Measurements from ENCODE around the gene EFTUD2.
"Not testable (repeated sequence)": the region's sequence is repeated elsewhere in the genome, so short reads cannot be mapped to it uniquely, and the experiment has no call there.

The EFTUD2 gene

DNA sequence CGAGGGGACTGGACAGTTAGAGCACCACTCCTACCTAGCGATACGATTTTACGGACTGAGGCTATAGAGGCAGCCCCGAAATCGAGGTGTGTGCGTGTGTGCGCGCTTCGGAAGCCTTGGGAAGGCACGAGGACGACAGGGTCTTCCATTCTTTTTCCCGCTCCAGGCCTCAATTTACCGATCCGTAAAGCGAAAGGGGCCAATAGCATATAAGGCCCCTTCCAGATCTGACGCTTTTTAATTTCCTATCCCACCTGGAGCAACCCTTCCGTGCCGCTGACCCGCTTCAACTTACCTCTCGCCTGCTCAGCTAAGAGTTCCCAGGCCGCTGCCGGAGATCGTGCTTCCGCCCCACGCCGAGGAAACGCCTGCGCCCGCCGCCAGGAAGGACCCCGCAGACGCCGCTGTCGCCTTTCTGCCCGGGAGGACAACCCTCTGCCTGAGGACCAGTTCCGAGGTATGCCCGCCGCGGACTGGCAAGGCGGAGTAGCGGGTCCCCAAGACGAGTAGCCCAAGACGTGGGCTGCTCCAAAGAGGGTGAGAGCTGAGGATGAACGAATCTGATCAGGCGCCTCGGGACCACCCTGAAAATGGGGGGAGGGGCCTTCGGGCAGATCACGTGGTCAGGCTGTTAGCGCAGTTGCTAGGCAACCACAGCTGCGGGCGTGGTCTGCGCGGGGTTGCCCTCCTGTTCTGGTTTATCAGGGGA, at the start of gene EFTUD2:
Gene EFTUD2 (minus strand): TSS at position 372 of the 709 bp plus-strand sequence. CDS start 4,924 bp downstream, outside the sequence.
- Mint-ChIP-seq H3K4me1 (ENCODE audit: low read depth) (peaks cover 23% of the 10 kb centered on the region), H3K4me3 (peak within 1 kb of the TSS; percentile 91), H3K36me3 (ENCODE audit: low read depth) (peaks cover 10% of the 10 kb centered on the region), H3K9me3 (no peaks in the 10 kb centered on the region), H3K27ac (peak within 1 kb of the TSS; percentile 98), H3K27me3 (ENCODE audit: low read depth) (peaks cover 21% of the 10 kb centered on the region)

DNA sequence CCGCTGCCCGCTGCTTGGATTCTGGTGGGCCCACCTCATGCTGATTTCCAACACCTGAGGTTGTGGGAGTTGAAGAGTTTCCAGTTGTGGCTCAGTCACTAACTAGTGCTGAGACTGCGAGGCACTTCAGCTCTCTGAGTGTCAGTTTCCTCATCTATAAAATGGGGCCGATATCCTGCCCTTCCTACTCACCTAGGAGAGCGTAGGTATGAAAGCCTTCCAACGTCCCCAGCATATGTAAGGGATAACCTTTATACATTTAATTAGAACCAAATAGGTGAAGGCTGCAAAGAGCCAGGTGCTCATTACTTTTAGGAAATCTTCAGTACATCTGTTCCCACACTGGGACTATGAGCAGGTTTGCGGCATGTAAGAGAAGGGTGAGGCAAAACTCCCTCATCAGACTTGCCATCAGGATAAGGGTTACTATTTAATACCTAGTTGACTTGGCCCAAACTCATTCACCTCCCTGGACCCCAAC, 49.1 kb upstream of the EFTUD2 start:
- Mint-ChIP-seq H3K4me1 (ENCODE audit: low read depth) (peaks cover 19% of the 10 kb centered on the region), H3K9me3 (no peaks in the 10 kb centered on the region), H3K36me3 (ENCODE audit: low read depth) (peaks cover 10% of the 10 kb centered on the region), H3K4me3 (peak overlapping the region; percentile 94), H3K27ac (peak overlapping the region; percentile 95), H3K27me3 (ENCODE audit: low read depth) (no peaks in the 10 kb centered on the region)

DNA sequence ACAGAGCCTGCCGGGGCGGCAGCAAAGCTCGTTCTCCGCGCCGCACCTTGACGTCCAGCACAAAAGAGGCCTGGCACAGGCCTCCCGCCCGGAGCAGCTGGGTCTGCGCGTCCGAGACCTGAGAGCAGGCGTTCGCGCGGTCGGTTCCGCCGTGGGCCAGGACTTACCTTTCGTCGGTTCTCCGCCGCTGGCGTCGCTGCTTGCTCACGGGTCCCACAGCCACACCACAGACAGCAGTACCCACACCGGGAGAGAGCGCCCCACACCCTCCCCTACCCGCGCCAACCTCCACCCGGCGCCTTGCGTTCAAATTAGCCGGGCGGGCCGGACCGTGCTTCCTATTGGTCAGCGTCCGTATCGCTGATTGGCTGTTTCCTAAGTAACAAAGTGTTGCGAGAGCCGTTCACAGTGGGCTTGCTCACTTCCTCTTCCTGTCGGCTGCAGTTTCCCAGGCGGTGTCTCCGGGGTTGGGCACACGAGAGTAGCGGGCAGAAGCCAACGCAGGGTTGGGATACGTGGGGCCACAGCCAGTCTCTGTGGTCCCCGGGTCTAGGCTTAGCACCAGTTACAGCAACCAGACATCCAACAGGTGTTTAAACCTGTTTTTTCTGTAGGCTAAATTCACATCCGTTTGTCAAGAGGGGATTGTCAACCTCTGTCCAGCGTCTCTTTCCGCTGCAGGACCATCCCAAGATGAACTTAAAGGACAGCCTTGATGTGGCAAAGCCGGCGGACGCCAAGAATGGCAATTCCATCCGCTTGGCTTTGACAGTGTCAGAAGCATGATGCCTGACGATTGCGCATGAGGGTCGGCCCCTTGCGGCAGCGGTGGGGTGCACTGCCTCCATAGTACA, 48.4 kb upstream of the EFTUD2 start, which contains the start of gene KIF18B:
Gene KIF18B (minus strand): TSS at position 313 of the 854 bp plus-strand sequence. CDS start 11,429 bp downstream, outside the sequence.
- Mint-ChIP-seq H3K36me3 (ENCODE audit: low read depth) (peaks cover 10% of the 10 kb centered on the region), H3K4me1 (ENCODE audit: low read depth) (peaks cover 19% of the 10 kb centered on the region)

DNA sequence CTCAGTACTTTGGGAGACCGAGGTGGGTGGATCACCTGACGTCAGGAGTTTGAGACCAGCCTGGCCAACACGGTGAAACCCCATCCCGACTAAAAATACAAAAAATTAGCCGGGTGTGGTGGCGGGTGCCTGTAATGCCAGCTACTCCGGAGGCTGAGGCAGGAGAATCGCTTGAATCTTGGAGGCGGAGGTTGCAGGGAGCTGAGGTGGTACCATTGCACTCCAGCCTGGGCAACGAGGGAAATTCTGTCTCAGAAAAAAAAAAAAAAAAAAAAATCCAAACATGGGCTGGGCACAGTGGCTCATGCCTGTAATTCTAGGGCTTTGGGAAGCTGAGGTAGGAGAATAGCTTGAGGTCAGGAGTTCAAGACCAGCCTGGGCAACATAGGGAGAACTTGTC, 46.4 kb upstream of the EFTUD2 start:
- H3K4me3 Mint-ChIP-seq: peak overlapping the region; percentile 94
- not testable (repeated sequence) for H3K27ac Mint-ChIP-seq; H3K27me3 Mint-ChIP-seq (ENCODE audit: low read depth); H3K9me3 Mint-ChIP-seq
- H3K36me3 Mint-ChIP-seq (ENCODE audit: low read depth): peaks cover 13% of the 10 kb centered on the region
- H3K4me1 Mint-ChIP-seq (ENCODE audit: low read depth): peaks cover 30% of the 10 kb centered on the region

More for the DNA sequence above, 48.4 kb upstream of the EFTUD2 start, which contains the start of gene KIF18B:
- Mint-ChIP-seq H3K4me3 (peak within 1 kb of the TSS; percentile 94), H3K27ac (peak within 1 kb of the TSS; percentile 95), H3K9me3 (no peaks in the 10 kb centered on the region), H3K27me3 (ENCODE audit: low read depth) (no peaks in the 10 kb centered on the region)

DNA sequence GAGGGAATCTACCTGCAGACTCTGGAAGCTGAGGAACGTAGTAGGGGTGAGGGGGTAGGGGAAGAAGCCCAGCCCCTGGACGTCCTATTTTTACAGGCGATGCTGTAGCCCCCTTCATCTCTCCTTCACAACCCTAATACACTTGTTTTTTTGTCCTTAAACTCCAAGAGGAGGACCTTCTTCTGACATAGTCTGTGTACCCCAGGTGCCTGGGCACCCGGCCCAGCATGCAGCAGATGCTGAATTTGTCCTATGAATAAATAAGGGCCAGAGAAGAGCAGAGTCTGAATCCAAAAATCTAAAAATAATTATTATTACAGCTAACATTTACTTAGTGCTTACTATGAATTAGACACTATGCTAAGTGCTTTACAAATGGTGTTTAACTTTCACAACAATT, 43.2 kb upstream of the EFTUD2 start:
- Mint-ChIP-seq H3K4me3 (no peak overlapping the region), H3K27ac (peak overlapping the region; percentile 74), H3K4me1 (ENCODE audit: low read depth) (peaks cover 26% of the 10 kb centered on the region), H3K36me3 (ENCODE audit: low read depth) (peaks cover 19% of the 10 kb centered on the region), H3K27me3 (ENCODE audit: low read depth) (no peaks in the 10 kb centered on the region), H3K9me3 (no peaks in the 10 kb centered on the region)

DNA sequence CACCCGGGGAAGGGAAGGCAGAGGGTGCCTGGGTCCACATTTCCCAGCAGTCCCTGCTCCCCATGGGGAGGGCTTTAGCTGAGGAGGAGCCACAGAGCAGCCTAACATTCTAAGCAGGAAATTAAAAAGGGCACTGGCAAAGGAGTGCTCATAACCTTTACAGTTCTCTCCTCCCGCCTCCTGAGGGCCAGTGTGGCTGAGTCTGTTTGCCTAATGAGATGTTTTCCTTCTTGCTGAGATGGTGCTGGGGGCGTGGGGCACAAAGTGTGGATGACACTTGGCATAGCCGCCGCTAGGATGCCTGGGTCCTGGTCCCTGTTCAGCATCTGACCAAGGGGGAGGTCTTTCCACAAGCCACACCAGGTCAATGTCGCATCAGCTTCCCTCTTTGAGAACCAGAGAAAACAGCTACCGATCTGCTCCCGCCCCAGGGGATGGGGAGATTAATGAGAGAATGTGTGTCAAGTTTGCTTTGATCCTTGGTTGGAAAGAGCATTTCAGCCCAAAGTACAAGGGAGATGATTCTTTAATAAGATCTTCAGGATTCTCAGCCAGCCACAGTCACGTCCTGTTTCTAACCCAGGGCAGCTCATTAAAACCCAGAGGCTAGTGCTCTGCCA, 42.6 kb upstream of the EFTUD2 start:
- H3K4me1 Mint-ChIP-seq (ENCODE audit: low read depth): peaks cover 26% of the 10 kb centered on the region
- peak overlapping the region; percentile 23 for H3K4me3 Mint-ChIP-seq
- peaks cover 19% of the 10 kb centered on the region for H3K36me3 Mint-ChIP-seq (ENCODE audit: low read depth)
- H3K9me3 Mint-ChIP-seq: no peaks in the 10 kb centered on the region
- H3K27ac Mint-ChIP-seq: peak overlapping the region; percentile 74
- no peaks in the 10 kb centered on the region for H3K27me3 Mint-ChIP-seq (ENCODE audit: low read depth)

DNA sequence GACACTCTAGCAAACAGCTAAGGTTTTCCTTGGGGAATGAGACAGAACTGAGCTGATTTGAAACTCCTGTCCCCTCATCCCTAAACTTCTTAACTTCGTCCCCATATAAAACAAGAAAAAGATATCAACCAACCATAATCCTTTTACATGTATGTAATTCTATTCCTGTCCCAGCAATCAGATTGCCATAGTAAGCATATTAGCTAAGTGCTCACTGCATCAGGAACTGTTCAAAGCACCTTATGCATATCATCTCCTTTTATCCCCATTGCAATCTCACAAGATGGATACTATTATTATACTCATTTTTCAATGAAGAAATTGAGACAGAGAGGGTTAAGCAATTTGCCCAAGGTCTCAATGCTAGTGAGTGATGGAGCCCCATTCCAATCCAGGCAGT, 41.5 kb upstream of the EFTUD2 start:
- no peaks in the 10 kb centered on the region for H3K27me3 Mint-ChIP-seq (ENCODE audit: low read depth)
- H3K4me1 Mint-ChIP-seq (ENCODE audit: low read depth): peaks cover 19% of the 10 kb centered on the region
- no peaks in the 10 kb centered on the region for H3K9me3 Mint-ChIP-seq
- peaks cover 17% of the 10 kb centered on the region for H3K36me3 Mint-ChIP-seq (ENCODE audit: low read depth)
- H3K27ac Mint-ChIP-seq: no peak overlapping the region
- H3K4me3 Mint-ChIP-seq: no peak overlapping the region

DNA sequence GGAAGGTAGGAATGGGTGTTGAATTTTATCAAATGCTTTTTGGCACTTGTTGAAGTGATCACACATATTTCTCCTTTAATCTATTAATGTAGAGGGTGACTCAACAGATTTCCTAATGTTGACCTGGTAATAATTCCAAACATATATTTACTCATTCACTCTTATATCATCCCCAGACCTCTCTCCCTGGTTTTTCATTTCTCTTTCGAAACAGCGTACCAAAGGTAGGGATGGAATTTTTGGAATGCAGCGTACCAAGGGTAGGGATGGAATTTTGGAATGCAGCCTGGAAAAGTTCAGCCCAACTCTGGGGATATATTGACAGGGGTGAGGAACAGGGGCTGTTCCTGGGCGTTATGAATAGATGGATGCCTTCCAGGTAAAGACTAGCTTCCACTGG, 41.1 kb upstream of the EFTUD2 start:
- Mint-ChIP-seq H3K36me3 (ENCODE audit: low read depth) (peaks cover 20% of the 10 kb centered on the region), H3K4me1 (ENCODE audit: low read depth) (peaks cover 19% of the 10 kb centered on the region), H3K9me3 (no peaks in the 10 kb centered on the region), H3K27me3 (ENCODE audit: low read depth) (no peaks in the 10 kb centered on the region), H3K4me3 (no peak overlapping the region), H3K27ac (no peak overlapping the region)

DNA sequence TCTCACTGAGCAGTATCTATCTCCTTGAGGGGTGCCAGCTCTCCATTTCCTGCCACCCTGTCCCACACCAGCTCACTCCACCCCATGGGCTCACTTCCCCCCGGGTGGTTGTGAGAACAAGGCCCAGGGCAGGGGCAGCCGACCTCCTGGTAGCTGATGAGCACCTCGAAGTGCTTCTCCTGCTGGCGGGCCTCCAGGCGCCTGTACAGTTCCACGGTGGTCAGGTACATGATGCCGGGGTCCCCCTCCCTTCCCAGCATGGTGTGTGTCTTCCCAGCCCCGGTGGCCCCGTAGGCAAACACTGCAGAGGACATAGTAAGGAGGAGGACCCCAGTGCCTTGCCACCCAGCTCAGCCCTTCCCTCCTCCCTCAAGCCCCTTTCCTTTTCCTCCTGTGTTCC, 35.9 kb upstream of the EFTUD2 start:
- Mint-ChIP-seq H3K27ac (no peak overlapping the region), H3K4me3 (no peak overlapping the region), H3K36me3 (ENCODE audit: low read depth) (peaks cover 31% of the 10 kb centered on the region), H3K9me3 (no peaks in the 10 kb centered on the region), H3K27me3 (ENCODE audit: low read depth) (no peaks in the 10 kb centered on the region), H3K4me1 (ENCODE audit: low read depth) (peaks cover 2% of the 10 kb centered on the region)

DNA sequence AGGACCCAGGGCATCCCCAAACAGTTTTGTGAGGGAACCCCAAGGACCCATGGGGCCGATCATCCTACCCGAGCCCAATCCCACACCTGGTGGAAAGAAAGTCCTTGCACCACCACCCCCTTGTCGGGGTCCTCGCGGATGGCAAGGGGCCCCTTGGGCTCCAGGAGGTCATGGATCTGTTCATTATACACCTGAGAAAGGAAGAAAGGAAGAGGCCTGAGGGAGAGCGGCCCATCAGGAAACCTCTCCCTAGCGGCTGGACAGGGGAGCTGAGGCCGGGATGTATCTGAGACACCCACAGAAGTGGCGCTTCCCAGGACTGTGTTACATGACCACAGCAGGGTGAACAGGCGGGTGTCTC, 35.5 kb upstream of the EFTUD2 start:
- no peak overlapping the region for H3K27ac Mint-ChIP-seq
- no peaks in the 10 kb centered on the region for H3K27me3 Mint-ChIP-seq (ENCODE audit: low read depth)
- no peak overlapping the region for H3K4me3 Mint-ChIP-seq
- H3K4me1 Mint-ChIP-seq (ENCODE audit: low read depth): peaks cover 2% of the 10 kb centered on the region
- peaks cover 35% of the 10 kb centered on the region for H3K36me3 Mint-ChIP-seq (ENCODE audit: low read depth)
- H3K9me3 Mint-ChIP-seq: no peaks in the 10 kb centered on the region

DNA sequence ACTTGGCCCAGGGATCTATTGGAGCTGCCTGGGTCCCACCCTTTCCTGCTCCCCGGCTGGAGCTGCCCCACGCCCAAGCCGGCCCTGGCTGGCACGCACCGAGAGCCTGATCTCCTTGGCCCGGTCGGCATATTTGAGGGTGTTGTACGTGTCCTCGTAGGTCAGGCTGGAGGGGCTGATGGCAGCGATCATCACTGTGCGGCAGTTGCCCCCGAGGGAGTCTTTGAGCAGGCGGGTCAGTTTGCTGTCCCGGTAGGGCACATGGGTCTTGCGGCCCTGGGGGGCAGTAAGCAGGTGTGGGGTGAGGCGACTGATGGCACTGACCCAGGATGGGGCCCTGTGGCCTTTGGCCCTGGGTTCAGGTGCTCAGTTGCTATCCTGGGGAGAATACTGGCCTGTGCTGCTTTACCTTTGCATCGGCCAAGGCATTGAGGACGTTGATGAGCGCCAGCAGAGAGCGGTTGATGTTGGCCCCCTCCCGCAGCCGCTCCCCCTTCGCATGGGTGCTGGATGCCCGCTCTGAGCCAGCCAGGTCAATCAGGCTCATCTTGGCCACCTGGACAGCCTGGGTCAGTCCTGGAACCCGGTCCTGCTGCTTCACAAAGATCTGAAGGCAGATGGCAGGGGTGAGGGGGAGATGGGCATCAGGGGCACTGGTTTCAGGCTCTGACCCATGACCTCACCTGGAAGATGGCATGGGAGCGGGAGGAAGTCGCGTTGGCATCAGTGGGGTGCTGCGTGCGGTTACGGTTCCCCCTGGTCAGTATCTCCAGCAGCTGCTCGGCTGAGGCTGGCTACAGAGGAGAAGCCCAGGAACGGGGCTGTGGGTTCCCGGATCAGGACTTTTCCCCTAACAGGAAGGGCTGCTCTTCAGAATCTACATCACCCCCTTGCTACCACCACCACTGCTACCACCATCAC, 34.8 kb upstream of the EFTUD2 start:
- no peaks in the 10 kb centered on the region for H3K9me3 Mint-ChIP-seq
- peaks cover 36% of the 10 kb centered on the region for H3K36me3 Mint-ChIP-seq (ENCODE audit: low read depth)
- no peak overlapping the region for H3K27ac Mint-ChIP-seq
- no peak overlapping the region for H3K4me3 Mint-ChIP-seq
- H3K4me1 Mint-ChIP-seq (ENCODE audit: low read depth): peaks cover 2% of the 10 kb centered on the region
- H3K27me3 Mint-ChIP-seq (ENCODE audit: low read depth): no peaks in the 10 kb centered on the region

DNA sequence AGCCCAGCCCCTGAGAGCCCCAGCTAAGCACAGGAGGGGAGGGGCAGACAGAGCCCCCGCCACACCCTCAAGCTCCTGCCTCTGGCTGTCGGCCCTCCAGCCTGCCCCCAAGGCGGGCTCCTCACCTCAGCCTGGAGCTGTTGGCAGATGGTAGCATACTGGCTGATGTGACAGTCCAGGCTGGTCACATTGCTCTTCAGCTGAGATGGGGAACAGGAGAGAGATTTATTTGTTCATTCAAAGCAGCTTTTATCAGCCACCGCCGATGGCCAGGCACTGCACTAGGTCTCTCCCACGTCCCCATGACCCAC, 33.5 kb upstream of the EFTUD2 start:
- Mint-ChIP-seq H3K36me3 (ENCODE audit: low read depth) (peaks cover 36% of the 10 kb centered on the region), H3K4me3 (no peak overlapping the region)

DNA sequence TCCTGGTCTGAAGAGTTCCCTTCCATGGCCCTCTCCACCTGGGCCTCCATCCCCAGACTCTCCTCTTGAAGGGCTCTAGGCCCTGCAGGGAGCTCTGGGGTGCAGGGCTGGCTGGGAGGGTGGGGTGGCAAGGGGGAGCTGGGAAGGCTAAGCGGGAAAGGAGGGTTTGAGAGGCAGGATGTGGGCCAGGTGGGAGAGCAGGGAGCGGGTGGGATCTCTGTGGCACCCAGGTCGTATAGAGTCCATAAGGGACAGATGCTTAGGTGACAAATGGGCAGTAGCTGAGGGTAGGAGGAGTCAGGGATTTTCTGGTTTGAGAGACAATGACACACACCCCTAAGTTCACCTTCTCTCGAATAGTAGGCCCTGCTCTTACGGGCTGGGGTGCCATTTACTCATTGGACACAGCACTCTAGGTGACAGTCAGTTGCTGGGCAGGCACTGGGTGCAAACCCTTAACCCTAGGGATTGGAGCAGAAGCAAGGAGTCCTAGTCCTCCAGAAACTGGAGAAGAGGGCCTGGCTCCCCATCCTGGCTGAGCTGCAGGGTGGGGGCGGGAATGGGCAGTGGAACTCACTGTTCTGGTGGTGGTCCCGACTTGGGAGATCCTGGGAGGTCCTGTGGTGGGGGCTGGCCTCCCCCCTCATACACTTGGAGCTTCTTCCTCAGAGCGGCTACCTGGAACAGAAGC, 33.0 kb upstream of the EFTUD2 start:
- H3K36me3 Mint-ChIP-seq (ENCODE audit: low read depth): peaks cover 39% of the 10 kb centered on the region
- no peak overlapping the region for H3K27ac Mint-ChIP-seq

More for the DNA sequence above, 33.5 kb upstream of the EFTUD2 start:
- Mint-ChIP-seq H3K9me3 (no peaks in the 10 kb centered on the region), H3K27me3 (ENCODE audit: low read depth) (no peaks in the 10 kb centered on the region), H3K27ac (no peak overlapping the region), H3K4me1 (ENCODE audit: low read depth) (peaks cover 2% of the 10 kb centered on the region)

More for the DNA sequence above, 33.0 kb upstream of the EFTUD2 start:
- no peaks in the 10 kb centered on the region for H3K27me3 Mint-ChIP-seq (ENCODE audit: low read depth)
- no peak overlapping the region for H3K4me3 Mint-ChIP-seq
- no peaks in the 10 kb centered on the region for H3K9me3 Mint-ChIP-seq
- H3K4me1 Mint-ChIP-seq (ENCODE audit: low read depth): no peaks in the 10 kb centered on the region
